ENCODE results near the gene TCEA3.
"Not testable (repeated sequence)": the region's sequence is repeated elsewhere in the genome, so short reads cannot be mapped to it uniquely, and the experiment has no call there.

TCEA3 gene

DNA sequence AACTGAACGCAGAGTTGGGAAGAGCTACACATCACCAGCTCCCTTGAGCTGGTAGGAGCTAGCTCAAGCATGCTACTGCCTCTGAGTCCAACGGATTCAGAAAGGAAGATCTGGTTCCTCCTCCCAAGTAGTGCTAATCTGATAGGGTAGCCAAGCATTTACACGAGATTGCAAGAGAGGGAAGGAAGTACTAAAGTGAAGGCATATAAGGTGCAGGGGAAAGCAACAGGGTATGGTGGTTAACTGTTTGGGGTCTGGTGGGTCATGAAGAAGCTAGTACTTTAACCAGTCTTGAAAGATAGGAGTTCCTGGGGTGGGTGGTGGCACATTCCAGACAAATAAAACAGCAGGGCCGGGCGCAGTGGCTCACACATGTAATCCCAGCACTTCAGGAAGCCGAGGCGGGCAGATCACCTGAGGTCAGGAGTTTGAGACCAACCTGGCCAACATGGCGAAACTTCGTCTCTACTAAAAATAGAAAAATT is 34.7 kb downstream of the TCEA3 start:
- FAIRE-seq, result no peak

DNA sequence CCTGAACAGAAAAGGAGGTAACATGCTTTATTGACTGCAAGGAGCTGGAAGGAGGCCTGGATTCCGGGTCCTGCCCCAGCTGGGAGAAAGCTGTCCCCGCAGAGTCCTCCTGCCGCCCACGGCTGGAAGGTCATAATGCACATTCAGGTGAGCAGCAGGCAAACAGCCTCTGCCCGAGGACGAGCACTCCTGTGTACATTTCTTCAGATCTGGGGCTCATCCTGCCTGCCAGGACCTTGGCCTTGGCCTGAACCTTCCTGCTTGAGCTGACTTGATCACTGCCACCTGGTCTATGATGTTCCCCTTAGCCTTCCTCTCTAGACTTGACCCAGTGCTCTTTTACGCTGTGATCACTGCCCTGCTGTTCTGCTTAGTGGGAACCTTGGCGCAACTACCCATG is 37.1 kb downstream of the TCEA3 start:
- FAIRE-seq, result no peak

GRCh38 chr1:23385119-23385621 is 39.4 kb downstream of the TCEA3 start:
- FAIRE-seq, result no peak

DNA sequence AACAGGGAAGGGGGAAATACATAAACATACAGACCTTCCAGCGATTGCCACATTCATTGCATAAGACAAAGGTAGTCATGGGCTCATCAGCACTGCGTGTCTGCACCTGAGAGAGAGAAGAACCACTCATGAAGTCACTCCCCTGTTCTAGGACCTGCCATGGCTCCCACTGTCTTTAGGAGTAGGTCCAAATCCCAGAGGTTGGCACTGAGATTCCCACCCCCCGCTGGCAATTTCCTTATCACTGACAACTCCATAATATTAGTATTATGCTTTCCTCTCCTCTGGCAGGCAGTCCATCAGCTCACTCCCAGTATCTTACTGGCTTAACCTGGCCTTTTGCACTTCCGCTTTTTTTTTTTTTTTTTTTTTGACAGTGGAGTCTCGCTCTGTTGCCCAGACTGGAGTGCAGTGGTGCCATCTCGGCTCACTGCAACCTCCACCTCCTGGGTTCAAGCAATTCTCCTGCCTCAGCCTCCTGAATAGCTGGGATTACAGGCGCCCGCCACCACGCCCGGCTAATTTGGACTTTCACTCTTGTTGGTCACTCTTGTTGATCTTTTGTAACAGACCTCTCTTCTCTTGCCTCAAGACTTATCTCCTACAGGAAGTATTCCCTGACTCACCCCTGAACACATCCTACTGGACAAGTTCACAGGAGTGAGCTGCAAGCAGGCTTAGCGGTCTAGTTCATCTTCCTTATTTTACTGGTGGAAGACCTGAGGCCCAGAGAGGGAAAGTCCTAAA is 40.1 kb downstream of the TCEA3 start:
- no peak for FAIRE-seq

GRCh38 chr1:23383577-23384311 is 40.8 kb downstream of the TCEA3 start:
- FAIRE-seq, result no peak

DNA sequence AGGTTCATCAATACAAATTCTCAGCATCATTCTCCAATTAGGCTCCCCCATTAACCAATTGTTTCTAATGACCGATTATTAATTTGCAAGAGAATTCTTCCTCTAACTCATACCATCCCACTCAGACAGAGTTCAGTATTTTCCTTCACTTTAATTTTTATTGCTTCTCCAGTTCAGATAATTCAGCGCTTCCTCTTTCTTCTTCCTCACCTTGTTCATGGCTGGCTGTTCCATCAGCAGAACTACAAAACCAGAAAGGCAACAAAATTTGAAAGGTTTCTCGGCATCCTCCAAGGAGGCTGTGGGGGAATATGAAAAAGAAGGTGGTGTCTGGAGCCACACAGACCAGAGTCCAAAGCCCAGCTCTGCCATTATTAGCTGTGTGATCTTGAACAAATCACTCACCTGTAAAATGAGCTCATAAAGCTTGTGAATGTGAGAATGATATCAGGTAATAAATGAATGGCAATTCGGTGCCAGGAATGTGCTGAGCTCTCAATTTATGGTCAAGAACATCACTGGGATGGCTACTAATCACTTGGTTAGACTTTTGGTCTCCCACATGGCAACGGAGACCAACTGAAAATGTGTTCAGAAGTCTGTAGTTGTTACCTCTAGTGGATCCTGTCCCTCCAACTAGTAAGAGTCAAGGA is 43.2 kb downstream of the TCEA3 start:
- FAIRE-seq, result no peak

- no peak for FAIRE-seq
These were observed 43.8 kb downstream of the TCEA3 start for GRCh38 chr1:23380719-23381118.

DNA sequence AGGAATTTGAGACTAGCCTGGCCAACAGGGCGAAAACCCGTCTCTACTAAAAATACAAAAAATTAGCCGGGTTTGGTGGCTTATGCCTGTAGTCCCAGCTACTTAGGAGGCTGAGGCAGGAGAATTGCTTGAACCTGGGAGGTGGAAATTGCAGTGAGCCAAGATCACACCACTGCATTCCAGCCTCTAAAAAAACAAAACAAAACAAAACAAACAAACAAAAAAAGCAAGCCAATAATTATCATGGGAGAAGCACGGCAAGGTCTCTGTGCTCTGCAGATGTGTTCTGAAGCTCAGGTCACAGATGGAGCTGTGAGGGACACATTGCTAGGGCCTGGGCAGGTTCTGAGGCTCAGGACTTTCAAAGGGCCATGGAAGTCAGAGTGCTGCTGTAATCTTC is 44.3 kb downstream of the TCEA3 start:
- FAIRE-seq, result not testable (repeated sequence)

DNA sequence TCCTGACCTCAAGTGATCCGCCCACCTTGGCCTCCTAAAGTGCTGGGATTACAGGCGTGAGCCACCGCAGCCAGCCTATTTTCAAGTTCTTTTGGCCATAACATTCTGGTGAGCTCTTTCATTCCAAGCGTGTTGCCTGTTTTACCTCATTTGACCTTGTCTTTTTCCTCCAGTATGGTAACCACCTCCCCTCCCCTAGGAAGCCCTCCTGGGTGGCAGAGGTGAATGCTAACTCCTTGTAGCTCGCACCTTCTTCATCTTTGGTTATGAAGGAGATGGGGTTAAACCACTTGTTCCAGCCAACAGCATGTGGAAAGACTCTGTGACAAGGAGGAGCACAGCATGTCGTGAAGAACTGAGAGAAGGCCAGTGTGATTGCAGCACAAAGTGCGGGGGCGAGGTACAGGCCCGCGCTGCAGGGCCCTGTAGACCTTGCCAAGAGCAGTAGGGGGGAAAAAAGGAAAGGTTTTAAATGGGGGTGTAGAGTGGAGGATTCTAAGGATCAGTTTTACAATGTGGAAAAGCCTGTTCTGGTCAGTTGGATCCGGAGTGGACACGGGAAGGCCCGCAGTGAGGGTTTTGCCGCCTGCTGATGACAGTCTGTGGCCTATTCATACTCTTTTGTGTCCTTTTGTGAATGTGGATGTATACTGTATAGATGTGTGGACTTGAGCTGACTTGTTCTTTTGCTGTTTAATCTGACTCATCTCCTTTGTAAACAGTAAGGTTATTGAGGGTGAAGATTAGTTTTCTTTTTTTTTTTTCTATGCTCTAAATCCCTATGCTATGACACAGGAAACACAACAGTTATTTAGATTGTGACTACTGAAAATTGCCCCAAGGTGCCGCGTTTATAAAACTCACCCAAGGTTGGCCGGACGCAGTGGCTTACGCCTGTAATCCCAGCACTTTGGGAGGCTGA is 47.4 kb downstream of the TCEA3 start:
- peak; percentile 46 for FAIRE-seq

DNA sequence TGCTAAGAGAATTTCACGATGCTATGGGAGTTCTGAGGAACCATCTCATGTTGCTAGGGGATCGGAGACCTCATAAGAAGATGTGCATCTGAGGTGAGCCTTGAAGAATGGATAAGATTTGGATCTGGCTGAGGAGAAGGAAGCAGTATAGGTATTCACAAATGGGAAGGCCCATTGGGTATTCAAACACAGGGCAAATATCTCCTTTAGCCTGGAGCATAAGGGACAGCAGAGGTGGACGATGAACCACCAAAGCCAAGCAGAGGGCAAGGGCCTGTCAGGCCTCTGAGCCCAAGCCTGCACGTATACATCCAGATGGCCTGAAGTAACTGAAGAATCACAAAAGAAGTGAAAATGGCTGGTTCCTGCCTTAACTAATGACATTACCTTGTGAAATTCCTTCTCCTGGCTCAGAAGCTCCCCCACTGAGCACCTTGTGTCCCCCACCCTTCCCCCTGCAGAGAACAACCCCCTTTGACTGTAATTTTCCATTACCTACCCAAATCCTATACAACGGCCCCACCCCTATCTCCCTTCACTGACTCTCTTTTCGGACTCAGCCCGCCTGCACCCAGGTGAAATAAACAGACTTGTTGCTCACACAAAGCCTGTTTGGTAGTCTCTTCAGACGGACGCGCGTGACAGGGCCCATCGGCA is 50.3 kb downstream of the TCEA3 start:
- FAIRE-seq, result not testable (repeated sequence)

DNA sequence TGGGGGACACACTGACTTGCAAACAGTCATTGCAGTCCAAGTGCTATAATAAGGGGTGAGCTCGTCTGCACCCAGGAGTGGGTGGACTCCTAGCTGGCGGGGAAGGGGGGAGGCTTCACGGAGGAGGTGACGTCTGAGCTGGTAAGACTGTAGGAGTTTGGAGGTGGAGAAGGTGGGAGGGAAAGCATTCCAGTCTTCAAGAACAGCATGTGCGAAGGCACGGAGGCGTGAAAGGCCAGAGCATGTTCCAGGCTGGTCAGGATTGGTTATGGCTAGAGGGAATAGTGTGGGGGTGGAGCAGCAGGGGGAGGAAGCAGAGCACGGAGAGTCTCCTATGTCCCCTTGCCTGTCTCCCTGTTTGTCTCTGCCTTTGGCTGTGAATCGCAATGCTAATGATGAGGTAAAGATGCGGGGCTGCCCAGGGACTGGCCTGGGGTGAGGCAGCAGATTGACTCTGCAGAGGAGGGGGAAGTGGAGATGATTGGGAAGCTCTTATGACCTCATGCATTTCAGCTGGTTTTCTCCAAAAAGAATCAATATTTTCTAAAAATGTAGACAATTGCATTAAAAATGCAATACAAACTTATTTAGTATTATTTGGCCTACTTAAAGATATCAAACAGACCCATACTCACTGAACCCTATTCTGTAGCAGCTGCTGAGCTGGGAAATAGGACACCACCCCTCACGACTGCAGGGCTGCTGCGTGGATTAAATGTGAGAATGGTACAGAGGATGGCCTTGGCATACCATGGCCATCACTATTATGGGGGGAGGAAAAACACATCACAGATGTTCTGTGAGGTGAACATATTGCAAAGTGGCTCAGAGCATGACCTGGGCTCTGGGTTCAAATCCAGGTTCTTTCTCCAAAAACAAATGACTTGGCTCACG is 52.3 kb downstream of the TCEA3 start:
- FAIRE-seq, result no peak

GRCh38 chr1:23370709-23371584 is 53.6 kb downstream of the TCEA3 start:
- no peak for FAIRE-seq

- FAIRE-seq, result no peak
These were observed 54.2 kb downstream of the TCEA3 start for GRCh38 chr1:23370330-23370708.

DNA sequence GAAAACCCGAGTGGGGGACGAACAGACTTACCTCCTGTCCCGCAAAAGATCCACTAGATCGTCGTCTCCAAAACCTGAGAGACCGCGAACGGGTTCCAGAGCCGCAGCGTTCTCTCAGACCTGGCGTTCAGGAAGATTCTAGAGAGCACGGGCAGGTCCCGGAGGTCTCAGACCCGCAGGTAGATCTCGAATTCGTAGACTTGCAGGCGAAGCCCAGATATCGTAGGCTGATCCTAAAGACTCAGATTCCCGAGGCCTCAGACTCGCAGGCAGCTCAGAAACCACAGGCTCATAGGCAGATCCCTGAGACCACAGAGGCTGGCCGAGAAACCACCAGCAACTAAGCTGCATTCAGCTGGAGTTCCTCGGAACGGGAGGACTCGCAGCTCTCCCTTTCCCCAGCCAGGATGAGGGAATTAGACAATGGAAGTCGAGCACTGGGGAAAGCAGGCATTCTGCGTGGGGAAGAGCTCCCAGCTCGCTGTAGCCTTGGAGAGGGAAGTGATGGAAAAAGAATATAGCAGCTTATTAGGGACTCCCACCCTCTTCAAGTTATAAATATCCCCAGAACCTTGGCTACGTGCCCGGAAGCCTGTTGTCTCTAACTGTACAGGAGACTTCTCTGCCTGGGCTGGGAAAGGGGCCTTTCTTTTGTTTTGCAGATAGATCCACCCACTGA is 55.1 kb downstream of the TCEA3 start, which contains the start of gene ZNF436:
ZNF436 (minus strand) TSS at position 502 of the 679 bp plus-strand sequence. CDS start 1,831 bp downstream, outside the sequence.
- FAIRE-seq, result no peak

GRCh38 chr1:23368562-23369334 is 55.8 kb downstream of the TCEA3 start:
- no peak for FAIRE-seq

DNA sequence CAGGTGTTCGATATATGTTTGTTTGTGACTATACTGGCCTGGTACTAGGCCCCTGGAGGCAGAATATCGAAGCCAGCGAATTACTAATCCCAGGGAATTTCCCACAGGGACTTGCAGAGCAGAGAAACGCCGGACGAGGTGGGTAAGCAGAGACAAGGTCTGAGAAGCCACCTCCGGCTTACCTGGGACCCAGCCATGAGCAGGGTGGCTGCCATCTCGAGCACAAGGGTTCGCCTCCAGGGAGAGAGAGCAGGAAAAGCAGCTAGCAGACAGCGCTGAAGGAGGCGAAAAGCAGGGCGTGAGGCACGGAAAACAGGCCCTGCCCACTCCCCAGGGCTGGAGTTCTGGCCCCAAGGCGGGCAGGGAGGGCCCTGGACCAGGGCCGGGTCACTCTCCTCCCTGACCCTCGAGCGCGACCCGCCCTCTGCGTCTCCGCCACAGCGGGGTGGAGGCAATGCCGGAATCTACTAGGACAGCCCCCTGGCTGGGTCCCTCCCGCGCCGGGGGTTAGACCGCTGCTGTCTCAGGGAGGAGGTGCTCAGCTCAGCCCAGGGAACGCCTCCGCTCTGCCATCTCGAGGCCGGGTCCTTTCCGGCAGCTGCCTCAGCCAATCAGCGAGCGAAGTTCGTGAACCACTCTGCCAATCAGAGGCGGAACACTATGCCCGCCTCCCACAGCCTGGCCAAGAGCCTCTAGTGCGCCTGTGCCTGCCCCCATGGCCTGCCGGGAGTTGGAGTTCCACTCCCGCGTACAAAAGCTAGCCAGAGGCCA is 56.6 kb downstream of the TCEA3 start:
- peak; percentile 87 for FAIRE-seq

DNA sequence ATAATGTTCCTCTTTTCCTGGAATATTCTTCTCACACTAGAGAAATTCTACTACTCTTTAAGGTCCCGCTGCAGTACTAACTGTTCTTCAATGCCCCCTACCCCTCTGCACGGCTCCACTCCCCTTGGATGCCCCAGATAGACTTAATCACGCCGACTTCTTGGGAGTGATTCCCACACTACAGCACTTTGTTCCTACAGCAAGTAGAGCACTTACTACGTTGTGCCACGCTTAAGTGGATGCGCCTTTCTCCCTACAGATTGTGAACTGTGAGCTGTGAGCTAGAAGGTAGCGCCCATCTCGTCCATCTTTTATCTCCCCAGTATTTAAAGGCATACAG is 57.1 kb downstream of the TCEA3 start:
- no peak for FAIRE-seq

DNA sequence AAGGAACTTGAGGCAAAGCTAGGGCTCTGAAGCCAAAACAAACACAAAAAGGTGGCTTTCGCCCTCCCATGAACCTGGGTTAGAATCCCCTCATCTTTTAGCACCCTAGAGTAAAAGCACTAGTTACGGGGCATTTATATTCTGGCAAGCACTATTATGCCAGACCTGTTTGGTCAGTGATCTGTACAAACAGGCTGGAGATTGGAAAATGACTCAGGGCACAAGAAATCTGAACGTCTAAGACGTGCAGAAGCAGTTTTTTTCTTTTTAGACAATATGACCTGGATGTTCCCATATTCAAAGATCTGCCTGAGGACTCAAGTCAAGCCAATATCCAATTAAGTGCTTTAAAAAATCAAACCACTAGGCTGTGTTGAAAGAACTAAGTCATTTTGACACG is 58.0 kb downstream of the TCEA3 start:
- FAIRE-seq, result no peak
